ENCODE data around the gene WSB1. TPM values are rescaled to one million over a fixed set of nuclear protein-coding genes. Genes with fewer than 3 reads are reported as not detected.

Gene WSB1
- total and polyA plus RNA-seq, 4 donors = 26.6 to 86.2 (median 45.8) TPM

- TF ChIP-seq ATF3 (IDR thresholded peaks at IDR 0.05) (no peak), RAD21 (IDR thresholded peaks at IDR 0.05) (no peak), YY1 (IDR thresholded peaks at IDR 0.05) (no peak), FOXA2 (IDR thresholded peaks at IDR 0.05) (no peak)
These were observed 52.5 kb downstream of the WSB1 start (continued) for GRCh38 chr17:27346228-27346899.

DNA sequence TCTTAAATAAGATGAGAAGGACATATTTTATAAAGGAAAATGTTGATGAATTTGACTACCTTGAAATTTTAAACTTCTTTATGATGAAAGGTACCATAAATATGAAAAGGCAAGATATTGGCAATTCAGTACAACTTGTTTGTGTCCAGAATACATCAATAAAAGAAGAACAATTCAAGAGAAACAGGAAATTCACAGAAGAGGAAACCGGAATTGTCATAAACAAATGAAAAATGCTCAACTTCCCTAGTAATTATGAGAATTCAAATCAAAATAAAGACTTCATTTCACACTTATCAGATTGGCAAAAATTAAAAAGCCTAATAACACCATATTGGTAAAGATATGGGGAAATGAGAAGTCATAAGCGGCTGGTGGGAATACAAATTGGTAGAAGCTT lies 54.3 kb downstream of the WSB1 start:
- H3K9ac ChIP-seq (ENCODE audit: low read depth in 1 of 2, low read length in 2 of 2) = peak overlapping the region; percentile 32 to 57
- no peaks in the 10 kb centered on the region for H3K27me3 ChIP-seq (ENCODE audit: control insufficient read depth in 4 of 4, insufficient read depth in 4 of 4, low read length in 3 of 4)
- TF ChIP-seq TAF1 (conservative IDR thresholded peaks at IDR 0.05) (no peak), NR2F2 (IDR thresholded peaks at IDR 0.05) (no peak), ATF3 (IDR thresholded peaks at IDR 0.05) (no peak), RAD21 (IDR thresholded peaks at IDR 0.05) (no peak), HNF4G (IDR thresholded peaks at IDR 0.05) (no peak), YY1 (IDR thresholded peaks at IDR 0.05) (no peak), EGR1 (IDR thresholded peaks at IDR 0.05; ENCODE audit: low read depth in 2 of 2) (no peak), FOXA2 (IDR thresholded peaks at IDR 0.05) (no peak), ZBTB33 (IDR thresholded peaks at IDR 0.05) (no peak), SP1 (IDR thresholded peaks at IDR 0.05) (no peak), GABPA (IDR thresholded peaks at IDR 0.05 in 1 of 2, conservative IDR thresholded peaks at IDR 0.05 in 1 of 2) (no peak), JUND (IDR thresholded peaks at IDR 0.05) (no peak), RXRA (IDR thresholded peaks at IDR 0.05) (no peak), HNF4A (conservative IDR thresholded peaks at IDR 0.05) (no peak), FOXA1 (IDR thresholded peaks at IDR 0.05) (no peak)
- TF ChIP-seq, protein P1, sequence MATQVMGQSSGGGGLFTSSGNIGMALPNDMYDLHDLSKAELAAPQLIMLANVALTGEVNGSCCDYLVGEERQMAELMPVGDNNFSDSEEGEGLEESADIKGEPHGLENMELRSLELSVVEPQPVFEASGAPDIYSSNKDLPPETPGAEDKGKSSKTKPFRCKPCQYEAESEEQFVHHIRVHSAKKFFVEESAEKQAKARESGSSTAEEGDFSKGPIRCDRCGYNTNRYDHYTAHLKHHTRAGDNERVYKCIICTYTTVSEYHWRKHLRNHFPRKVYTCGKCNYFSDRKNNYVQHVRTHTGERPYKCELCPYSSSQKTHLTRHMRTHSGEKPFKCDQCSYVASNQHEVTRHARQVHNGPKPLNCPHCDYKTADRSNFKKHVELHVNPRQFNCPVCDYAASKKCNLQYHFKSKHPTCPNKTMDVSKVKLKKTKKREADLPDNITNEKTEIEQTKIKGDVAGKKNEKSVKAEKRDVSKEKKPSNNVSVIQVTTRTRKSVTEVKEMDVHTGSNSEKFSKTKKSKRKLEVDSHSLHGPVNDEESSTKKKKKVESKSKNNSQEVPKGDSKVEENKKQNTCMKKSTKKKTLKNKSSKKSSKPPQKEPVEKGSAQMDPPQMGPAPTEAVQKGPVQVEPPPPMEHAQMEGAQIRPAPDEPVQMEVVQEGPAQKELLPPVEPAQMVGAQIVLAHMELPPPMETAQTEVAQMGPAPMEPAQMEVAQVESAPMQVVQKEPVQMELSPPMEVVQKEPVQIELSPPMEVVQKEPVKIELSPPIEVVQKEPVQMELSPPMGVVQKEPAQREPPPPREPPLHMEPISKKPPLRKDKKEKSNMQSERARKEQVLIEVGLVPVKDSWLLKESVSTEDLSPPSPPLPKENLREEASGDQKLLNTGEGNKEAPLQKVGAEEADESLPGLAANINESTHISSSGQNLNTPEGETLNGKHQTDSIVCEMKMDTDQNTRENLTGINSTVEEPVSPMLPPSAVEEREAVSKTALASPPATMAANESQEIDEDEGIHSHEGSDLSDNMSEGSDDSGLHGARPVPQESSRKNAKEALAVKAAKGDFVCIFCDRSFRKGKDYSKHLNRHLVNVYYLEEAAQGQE (IDR thresholded peaks at IDR 0.05) = no peak
- TF ChIP-seq, protein P2, sequence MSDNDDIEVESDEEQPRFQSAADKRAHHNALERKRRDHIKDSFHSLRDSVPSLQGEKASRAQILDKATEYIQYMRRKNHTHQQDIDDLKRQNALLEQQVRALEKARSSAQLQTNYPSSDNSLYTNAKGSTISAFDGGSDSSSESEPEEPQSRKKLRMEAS (IDR thresholded peaks at IDR 0.05) = no peak
- TF ChIP-seq, protein P3, sequence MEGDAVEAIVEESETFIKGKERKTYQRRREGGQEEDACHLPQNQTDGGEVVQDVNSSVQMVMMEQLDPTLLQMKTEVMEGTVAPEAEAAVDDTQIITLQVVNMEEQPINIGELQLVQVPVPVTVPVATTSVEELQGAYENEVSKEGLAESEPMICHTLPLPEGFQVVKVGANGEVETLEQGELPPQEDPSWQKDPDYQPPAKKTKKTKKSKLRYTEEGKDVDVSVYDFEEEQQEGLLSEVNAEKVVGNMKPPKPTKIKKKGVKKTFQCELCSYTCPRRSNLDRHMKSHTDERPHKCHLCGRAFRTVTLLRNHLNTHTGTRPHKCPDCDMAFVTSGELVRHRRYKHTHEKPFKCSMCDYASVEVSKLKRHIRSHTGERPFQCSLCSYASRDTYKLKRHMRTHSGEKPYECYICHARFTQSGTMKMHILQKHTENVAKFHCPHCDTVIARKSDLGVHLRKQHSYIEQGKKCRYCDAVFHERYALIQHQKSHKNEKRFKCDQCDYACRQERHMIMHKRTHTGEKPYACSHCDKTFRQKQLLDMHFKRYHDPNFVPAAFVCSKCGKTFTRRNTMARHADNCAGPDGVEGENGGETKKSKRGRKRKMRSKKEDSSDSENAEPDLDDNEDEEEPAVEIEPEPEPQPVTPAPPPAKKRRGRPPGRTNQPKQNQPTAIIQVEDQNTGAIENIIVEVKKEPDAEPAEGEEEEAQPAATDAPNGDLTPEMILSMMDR (IDR thresholded peaks at IDR 0.05; ENCODE audit: low read depth, low read length, missing input control) = no peak
- H3K27ac ChIP-seq (ENCODE audit: low read depth in 1 of 2, low read length in 2 of 2) = peak overlapping the region in 1 of 2 donors; percentile 52
- peaks cover 0 to 13% (median 4%) of the 10 kb centered on the region in 4 donors for H3K4me1 ChIP-seq (ENCODE audit: control insufficient read depth in 4 of 4, insufficient read depth in 4 of 4, low read length in 3 of 4)
- H3K36me3 ChIP-seq (ENCODE audit: control insufficient read depth in 4 of 4, insufficient read depth in 3 of 4, low read depth in 1 of 4, low read length in 3 of 4) = no peaks in the 10 kb centered on the region
- no peaks in the 10 kb centered on the region for H3K9me3 ChIP-seq (ENCODE audit: control insufficient read depth in 4 of 4, low read length in 3 of 4)
- 76% methylated on average over 2 of the region's 2 CpGs for WGBS
- H3K4me3 ChIP-seq (ENCODE audit: low read depth in 1 of 3, low read length in 3 of 3) = no peak overlapping the region
- DNase-seq (ENCODE audit: low spot score) = no peak

Measured in liver (tissue), 9 donors.